ENCODE data around the gene RAB44.
"Not testable (repeated sequence)": the region's sequence is repeated elsewhere in the genome, so short reads cannot be mapped to it uniquely, and the experiment has no call there.

Gene RAB44

GRCh38 chr6:36701401-36701991, 3.9 kb downstream of the RAB44 start:
- no peaks in the 10 kb centered on the region for H3K36me3 ChIP-seq (ENCODE audit: control insufficient read depth, insufficient read depth, low read length)
- no peaks in the 10 kb centered on the region for H3K4me1 ChIP-seq (ENCODE audit: control insufficient read depth, insufficient read depth, low read length)
- no peaks in the 10 kb centered on the region for H3K27me3 ChIP-seq (ENCODE audit: control insufficient read depth, insufficient read depth, low read length)
- no peak overlapping the region for H3K27ac ChIP-seq (ENCODE audit: low read depth, low read length)
- H3K4me3 ChIP-seq (ENCODE audit: low read depth, low read length), result no peak overlapping the region
- H3K9me3 ChIP-seq (ENCODE audit: control insufficient read depth, insufficient read depth, low read depth, low read length), result no peaks in the 10 kb centered on the region
- no peak overlapping the region for H3K9ac ChIP-seq (ENCODE audit: low read length)

GRCh38 chr6:36702656-36703055, 5.0 kb downstream of the RAB44 start:
- Histone ChIP-seq H3K9ac (ENCODE audit: low read length) (no peak overlapping the region), H3K27ac (ENCODE audit: low read depth, low read length) (no peak overlapping the region), H3K27me3 (ENCODE audit: control insufficient read depth, insufficient read depth, low read length) (no peaks in the 10 kb centered on the region), H3K36me3 (ENCODE audit: control insufficient read depth, insufficient read depth, low read length) (no peaks in the 10 kb centered on the region), H3K4me1 (ENCODE audit: control insufficient read depth, insufficient read depth, low read length) (no peaks in the 10 kb centered on the region), H3K4me3 (ENCODE audit: low read depth, low read length) (no peak overlapping the region), H3K9me3 (ENCODE audit: control insufficient read depth, insufficient read depth, low read depth, low read length) (no peaks in the 10 kb centered on the region)

GRCh38 chr6:36703081-36703606, 5.5 kb downstream of the RAB44 start:
- Histone ChIP-seq H3K9ac (ENCODE audit: low read length) (no peak overlapping the region), H3K27me3 (ENCODE audit: control insufficient read depth, insufficient read depth, low read length) (no peaks in the 10 kb centered on the region), H3K4me1 (ENCODE audit: control insufficient read depth, insufficient read depth, low read length) (no peaks in the 10 kb centered on the region), H3K9me3 (ENCODE audit: control insufficient read depth, insufficient read depth, low read depth, low read length) (no peaks in the 10 kb centered on the region), H3K4me3 (ENCODE audit: low read depth, low read length) (no peak overlapping the region), H3K36me3 (ENCODE audit: control insufficient read depth, insufficient read depth, low read length) (no peaks in the 10 kb centered on the region), H3K27ac (ENCODE audit: low read depth, low read length) (no peak overlapping the region)

- Histone ChIP-seq H3K9me3 (ENCODE audit: control insufficient read depth, insufficient read depth, low read depth, low read length) (no peaks in the 10 kb centered on the region), H3K27me3 (ENCODE audit: control insufficient read depth, insufficient read depth, low read length) (no peaks in the 10 kb centered on the region), H3K4me1 (ENCODE audit: control insufficient read depth, insufficient read depth, low read length) (no peaks in the 10 kb centered on the region), H3K36me3 (ENCODE audit: control insufficient read depth, insufficient read depth, low read length) (no peaks in the 10 kb centered on the region), H3K27ac (ENCODE audit: low read depth, low read length) (no peak overlapping the region), H3K9ac (ENCODE audit: low read length) (no peak overlapping the region), H3K4me3 (ENCODE audit: low read depth, low read length) (no peak overlapping the region)
These were observed 6.4 kb downstream of the RAB44 start for GRCh38 chr6:36703982-36704381.

- H3K9me3 ChIP-seq (ENCODE audit: control insufficient read depth, insufficient read depth, low read depth, low read length); H3K27me3 ChIP-seq (ENCODE audit: control insufficient read depth, insufficient read depth, low read length); H3K27ac ChIP-seq (ENCODE audit: low read depth, low read length); H3K36me3 ChIP-seq (ENCODE audit: control insufficient read depth, insufficient read depth, low read length); H3K4me3 ChIP-seq (ENCODE audit: low read depth, low read length); H3K4me1 ChIP-seq (ENCODE audit: control insufficient read depth, insufficient read depth, low read length); H3K9ac ChIP-seq (ENCODE audit: low read length): not testable (repeated sequence)
These were observed 7.4 kb downstream of the RAB44 start for GRCh38 chr6:36704961-36705577.

GRCh38 chr6:36706339-36706738, 8.7 kb downstream of the RAB44 start:
- Histone ChIP-seq H3K27ac (ENCODE audit: low read depth, low read length) (no peak overlapping the region), H3K9me3 (ENCODE audit: control insufficient read depth, insufficient read depth, low read depth, low read length) (no peaks in the 10 kb centered on the region), H3K4me1 (ENCODE audit: control insufficient read depth, insufficient read depth, low read length) (no peaks in the 10 kb centered on the region), H3K9ac (ENCODE audit: low read length) (no peak overlapping the region), H3K36me3 (ENCODE audit: control insufficient read depth, insufficient read depth, low read length) (no peaks in the 10 kb centered on the region), H3K27me3 (ENCODE audit: control insufficient read depth, insufficient read depth, low read length) (no peaks in the 10 kb centered on the region), H3K4me3 (ENCODE audit: low read depth, low read length) (no peak overlapping the region)

- H3K27ac ChIP-seq (ENCODE audit: low read depth, low read length), result no peak overlapping the region
- H3K9me3 ChIP-seq (ENCODE audit: control insufficient read depth, insufficient read depth, low read depth, low read length), result no peaks in the 10 kb centered on the region
These were observed 15.2 kb downstream of the RAB44 start for GRCh38 chr6:36712816-36713215.

GRCh38 chr6:36713846-36714245, 16.2 kb downstream of the RAB44 start:
- Histone ChIP-seq H3K9me3 (ENCODE audit: control insufficient read depth, insufficient read depth, low read depth, low read length) (no peaks in the 10 kb centered on the region), H3K27ac (ENCODE audit: low read depth, low read length) (no peak overlapping the region), H3K9ac (ENCODE audit: low read length) (no peak overlapping the region), H3K4me3 (ENCODE audit: low read depth, low read length) (no peak overlapping the region), H3K36me3 (ENCODE audit: control insufficient read depth, insufficient read depth, low read length) (no peaks in the 10 kb centered on the region), H3K4me1 (ENCODE audit: control insufficient read depth, insufficient read depth, low read length) (peaks cover 14% of the 10 kb centered on the region), H3K27me3 (ENCODE audit: control insufficient read depth, insufficient read depth, low read length) (no peaks in the 10 kb centered on the region)

More at GRCh38 chr6:36712816-36713215, 15.2 kb downstream of the RAB44 start:
- no peaks in the 10 kb centered on the region for H3K27me3 ChIP-seq (ENCODE audit: control insufficient read depth, insufficient read depth, low read length)
- H3K4me3 ChIP-seq (ENCODE audit: low read depth, low read length), result no peak overlapping the region
- no peaks in the 10 kb centered on the region for H3K36me3 ChIP-seq (ENCODE audit: control insufficient read depth, insufficient read depth, low read length)
- peaks cover 8% of the 10 kb centered on the region for H3K4me1 ChIP-seq (ENCODE audit: control insufficient read depth, insufficient read depth, low read length)
- no peak overlapping the region for H3K9ac ChIP-seq (ENCODE audit: low read length)

- Histone ChIP-seq H3K9ac (ENCODE audit: low read length) (no peak overlapping the region), H3K27me3 (ENCODE audit: control insufficient read depth, insufficient read depth, low read length) (no peaks in the 10 kb centered on the region), H3K4me3 (ENCODE audit: low read depth, low read length) (no peak overlapping the region)
These were observed 16.9 kb downstream of the RAB44 start for GRCh38 chr6:36714511-36714910.

GRCh38 chr6:36715469-36715868, 17.8 kb downstream of the RAB44 start:
- Histone ChIP-seq H3K9me3 (ENCODE audit: control insufficient read depth, insufficient read depth, low read depth, low read length) (no peaks in the 10 kb centered on the region), H3K36me3 (ENCODE audit: control insufficient read depth, insufficient read depth, low read length) (no peaks in the 10 kb centered on the region), H3K27ac (ENCODE audit: low read depth, low read length) (no peak overlapping the region), H3K4me1 (ENCODE audit: control insufficient read depth, insufficient read depth, low read length) (peaks cover 14% of the 10 kb centered on the region), H3K9ac (ENCODE audit: low read length) (no peak overlapping the region), H3K27me3 (ENCODE audit: control insufficient read depth, insufficient read depth, low read length) (no peaks in the 10 kb centered on the region), H3K4me3 (ENCODE audit: low read depth, low read length) (no peak overlapping the region)

More at GRCh38 chr6:36714511-36714910, 16.9 kb downstream of the RAB44 start:
- H3K9me3 ChIP-seq (ENCODE audit: control insufficient read depth, insufficient read depth, low read depth, low read length), result no peaks in the 10 kb centered on the region
- H3K27ac ChIP-seq (ENCODE audit: low read depth, low read length), result no peak overlapping the region
- no peaks in the 10 kb centered on the region for H3K36me3 ChIP-seq (ENCODE audit: control insufficient read depth, insufficient read depth, low read length)
- H3K4me1 ChIP-seq (ENCODE audit: control insufficient read depth, insufficient read depth, low read length), result peaks cover 14% of the 10 kb centered on the region

- Histone ChIP-seq H3K4me1 (ENCODE audit: control insufficient read depth, insufficient read depth, low read length) (peaks cover 14% of the 10 kb centered on the region), H3K9ac (ENCODE audit: low read length) (no peak overlapping the region), H3K36me3 (ENCODE audit: control insufficient read depth, insufficient read depth, low read length) (no peaks in the 10 kb centered on the region), H3K27me3 (ENCODE audit: control insufficient read depth, insufficient read depth, low read length) (no peaks in the 10 kb centered on the region), H3K27ac (ENCODE audit: low read depth, low read length) (no peak overlapping the region), H3K4me3 (ENCODE audit: low read depth, low read length) (no peak overlapping the region), H3K9me3 (ENCODE audit: control insufficient read depth, insufficient read depth, low read depth, low read length) (no peaks in the 10 kb centered on the region)
These were observed 19.0 kb downstream of the RAB44 start for GRCh38 chr6:36716476-36717093.

Data from HUES6 (cell line).